Natural killer cell (primary cell): Measurements from ENCODE around the gene HOXB1. TPM values are rescaled to one million over a fixed set of nuclear protein-coding genes. Genes with fewer than 3 reads are reported as not detected.

Experiments used
- ATAC-seq, 3 donors: fragments of 150-1000 bp in 2 of 3; fragments of 200-7000 bp in 1 of 3; cut with Tn5 transposase; 1 replicate in 1 of 3; 2 replicates in 2 of 3; pipeline ENCODE4 v1.10.0; 2021; ENCODE audit warnings: mild to moderate bottlenecking in 2 of 3, moderate library complexity in 2 of 3
- DNase-seq, 2 donors: peaks; one replicate each; pipeline versions ENCODE4 v3.0.0 to v3.0.0-alpha.2; 2013 to 2021; ENCODE audit warnings: mixed read lengths in 1 of 2
- H3K27ac ChIP-seq: one replicate; pipeline ENCODE4 v1.5.1; 2013; ENCODE audit warnings: mild to moderate bottlenecking, low read length
- H3K27me3 ChIP-seq: one replicate; pipeline ENCODE4 v1.6.1; 2013; ENCODE audit warnings: low read length; ENCODE audit not compliant: control insufficient read depth, insufficient read depth
- H3K36me3 ChIP-seq: one replicate; pipeline ENCODE4 v1.6.1; 2013; ENCODE audit warnings: low read length; ENCODE audit not compliant: control insufficient read depth, insufficient read depth
- H3K4me1 ChIP-seq: one replicate; pipeline ENCODE4 v1.6.1; 2013; ENCODE audit warnings: low read length; ENCODE audit not compliant: control insufficient read depth, insufficient read depth
- H3K4me3 ChIP-seq: one replicate; pipeline ENCODE4 v1.5.1; 2013; ENCODE audit warnings: low read length
- H3K9me3 ChIP-seq: one replicate; pipeline ENCODE4 v1.6.1; 2013; ENCODE audit warnings: low read length; ENCODE audit not compliant: control insufficient read depth, insufficient read depth
- H3K27ac Mint-ChIP-seq, 2 donors: one replicate each; pipeline ENCODE4 v1.8.0; 2022; ENCODE audit warnings: mild to moderate bottlenecking in 2 of 2, mixed read lengths in 2 of 2, moderate library complexity in 1 of 2
- H3K27me3 Mint-ChIP-seq, 2 donors: one replicate each; pipeline ENCODE4 v1.8.0; 2022; ENCODE audit warnings: low read depth in 2 of 2, mixed read lengths in 2 of 2
- H3K36me3 Mint-ChIP-seq: one replicate; pipeline ENCODE4 v1.8.0; 2022; ENCODE audit warnings: mixed read lengths
- H3K4me1 Mint-ChIP-seq, 2 donors: one replicate each; pipeline ENCODE4 v1.8.0; 2022; ENCODE audit warnings: mixed read lengths in 2 of 2
- H3K4me3 Mint-ChIP-seq: one replicate; pipeline ENCODE4 v1.8.0; 2022; ENCODE audit warnings: mild to moderate bottlenecking, moderate library complexity, mixed read lengths
- H3K9me3 Mint-ChIP-seq, 2 donors: one replicate each; pipeline ENCODE4 v1.8.0; 2022; ENCODE audit warnings: mixed read lengths in 2 of 2
- CTCF ChIP-seq: fragments of 200-600 bp; IDR thresholded peaks from one replicate; pipeline ENCODE4 v1.8.0; 2022; ENCODE audit warnings: antibody characterized with exemption
- WGBS: methylation state at CpG from one replicate; pipeline ENCODE4 v1.1.7; 2013; ENCODE audit warnings: missing lambda C conversion rate; ENCODE audit not compliant: insufficient coverage; 5-methylcytosine and 5-hydroxymethylcytosine counted together
- intact Hi-C: fragments of 100-400 bp; cut with micrococcal nuclease; formaldehyde crosslinking; loops from one replicate; pipeline ENCODE4 v1.14.2; 2022
- total RNA-seq, 4 donors: library from RNA; stranded (reverse); fragments of 120-200 nt in 1 of 4; gene quantifications; one replicate each; pipeline versions ENCODE4 v1.2.3 to v1.2.4, GENCODE V29; 2013 to 2022

The HOXB1 gene
- total RNA-seq, 3 donors from 2014 or later (not counting 1 experiment from before 2014, with no cell fraction given): not detected

DNA sequence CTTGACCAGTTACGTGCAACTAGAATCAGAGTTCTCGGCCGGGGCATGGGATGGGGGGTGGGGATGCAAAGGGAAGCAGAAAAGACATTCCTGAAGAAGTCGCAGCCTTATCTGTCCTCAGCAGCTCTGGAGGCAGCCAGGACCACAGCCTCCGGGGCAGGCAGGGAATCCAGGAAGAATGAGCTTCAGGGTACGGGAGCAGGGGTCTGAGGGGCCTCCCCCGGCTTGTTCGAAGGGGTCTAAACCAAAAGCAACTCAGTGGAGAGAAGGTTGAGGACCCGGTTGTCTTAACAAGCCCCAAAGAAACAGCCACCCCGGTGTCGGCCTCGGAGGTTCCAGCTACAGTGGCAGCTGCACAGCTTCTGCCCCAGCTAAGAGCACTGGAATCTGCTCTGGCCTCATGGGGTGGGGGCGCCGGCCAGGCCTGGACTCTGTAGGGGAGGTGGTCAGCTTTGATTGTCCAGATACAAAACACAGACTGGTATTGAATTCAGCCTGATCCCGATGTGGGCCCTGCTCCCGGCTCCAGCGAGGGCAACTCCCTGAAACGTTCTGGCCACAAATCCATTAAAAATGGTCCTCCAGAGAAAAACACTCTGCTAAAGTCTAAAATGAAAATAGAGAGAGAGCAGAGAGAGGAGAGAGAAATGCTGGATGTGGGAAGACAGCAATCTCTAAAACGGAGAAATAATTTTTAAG is 39.7 kb upstream of the HOXB1 start:
- H3K36me3 Mint-ChIP-seq: no peaks in the 10 kb centered on the region
- no peaks in the 10 kb centered on the region for H3K9me3 Mint-ChIP-seq
- H3K4me1 ChIP-seq: peaks cover 20% of the 10 kb centered on the region
- ATAC-seq: no peak
- no peak overlapping the region for H3K4me3 ChIP-seq
- H3K36me3 ChIP-seq: no peaks in the 10 kb centered on the region
- TF ChIP-seq CTCF: no peak
- H3K9me3 ChIP-seq: no peaks in the 10 kb centered on the region
- no peaks in the 10 kb centered on the region for H3K27me3 ChIP-seq
- intact Hi-C loops: no loop called here
- H3K4me1 Mint-ChIP-seq: peaks cover 21 to 29% of the 10 kb centered on the region in 2 donors
- no peak overlapping the region for H3K27ac ChIP-seq
- WGBS: 80% methylated on average over 19 of the region's 19 CpGs
- H3K27ac Mint-ChIP-seq: no peak overlapping the region
- no peak for DNase-seq
- peaks cover 0 to 10% of the 10 kb centered on the region in 2 donors for H3K27me3 Mint-ChIP-seq
- no peak overlapping the region for H3K4me3 Mint-ChIP-seq

DNA sequence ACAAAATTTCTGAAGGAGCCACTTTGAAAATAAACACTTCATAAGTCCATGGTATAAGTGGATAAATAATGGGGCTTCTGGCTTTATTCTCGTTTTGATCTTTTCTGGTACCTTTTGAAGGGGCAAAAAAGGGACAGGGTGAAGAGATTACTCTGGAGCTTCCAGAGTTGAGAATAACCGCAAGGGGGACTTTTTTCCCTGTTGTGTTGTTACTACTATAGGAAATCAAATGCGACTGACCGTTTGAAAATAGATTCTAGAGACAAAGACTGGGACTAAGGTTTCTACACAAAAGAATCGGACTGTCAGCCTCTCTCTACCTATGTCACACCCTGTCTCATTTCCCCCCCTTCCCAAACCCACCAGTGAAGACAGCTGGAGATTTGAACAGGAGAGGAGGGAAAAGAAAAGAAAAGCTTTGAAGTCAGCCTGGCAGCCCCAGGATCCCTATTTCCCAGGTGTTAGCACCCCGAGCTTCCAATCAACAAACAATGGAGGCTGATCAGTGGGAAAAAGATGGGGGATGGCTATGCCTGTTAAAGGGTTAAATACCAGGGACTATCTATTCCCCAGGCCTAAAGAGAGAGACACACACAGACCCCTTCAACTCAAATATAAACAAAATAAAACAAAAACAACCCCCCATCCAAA is 39.0 kb upstream of the HOXB1 start:
- H3K4me3 Mint-ChIP-seq: no peak overlapping the region
- TF ChIP-seq CTCF: no peak
- H3K36me3 Mint-ChIP-seq: no peaks in the 10 kb centered on the region
- H3K27me3 Mint-ChIP-seq: peaks cover 0 to 10% of the 10 kb centered on the region in 2 donors
- intact Hi-C loops: no loop called here
- Histone ChIP-seq H3K4me1 (peaks cover 20% of the 10 kb centered on the region), H3K36me3 (no peaks in the 10 kb centered on the region), H3K27me3 (no peaks in the 10 kb centered on the region), H3K27ac (no peak overlapping the region), H3K9me3 (no peaks in the 10 kb centered on the region), H3K4me3 (no peak overlapping the region)
- H3K27ac Mint-ChIP-seq: no peak overlapping the region
- 94% methylated on average over 3 of the region's 6 CpGs for WGBS
- peaks cover 21 to 29% of the 10 kb centered on the region in 2 donors for H3K4me1 Mint-ChIP-seq
- H3K9me3 Mint-ChIP-seq: no peaks in the 10 kb centered on the region
- DNase-seq: no peak
- no peak for ATAC-seq

GRCh38 chr17:48569240-48569582 is 38.4 kb upstream of the HOXB1 start:
- H3K36me3 ChIP-seq: no peaks in the 10 kb centered on the region
- Mint-ChIP-seq H3K4me3 (no peak overlapping the region), H3K4me1 (peaks cover 18 to 29% of the 10 kb centered on the region in 2 donors), H3K27me3 (peaks cover 0 to 10% of the 10 kb centered on the region in 2 donors), H3K36me3 (no peaks in the 10 kb centered on the region), H3K27ac (no peak overlapping the region), H3K9me3 (no peaks in the 10 kb centered on the region)
- H3K4me3 ChIP-seq: no peak overlapping the region
- H3K27me3 ChIP-seq: no peaks in the 10 kb centered on the region
- DNase-seq (no peak), ATAC-seq (no peak)
- WGBS: 100% methylated on average over 1 of the region's 3 CpGs
- no peak for TF ChIP-seq CTCF
- no peaks in the 10 kb centered on the region for H3K9me3 ChIP-seq
- intact Hi-C loops: no loop called here
- H3K4me1 ChIP-seq: peaks cover 19% of the 10 kb centered on the region
- no peak overlapping the region for H3K27ac ChIP-seq
